Sigmoid colon (tissue), 3 donors: ENCODE data around the gene B3GALT4.

Experiments
- POLR2A ChIP-seq, 2 donors: fragments of 450-650 bp; IDR thresholded peaks; one replicate each; pipeline ENCODE4 v1.6.1; 2016; ENCODE audit warnings: antibody characterized with exemption in 2 of 2, mild to moderate bottlenecking in 2 of 2, moderate library complexity in 2 of 2
- TF ChIP-seq, protein P1 (sequence below), 4 experiments: fragments of 450-650 bp in 3 of 4; fragments of 200-600 bp in 1 of 4; IDR thresholded peaks; one replicate each; pipeline ENCODE4 v1.5.1; 2016 to 2019; ENCODE audit warnings: antibody characterized with exemption in 4 of 4, mild to moderate bottlenecking in 3 of 4, moderate library complexity in 2 of 4

GRCh38 chr6:33290459-33290858 lies 13.5 kb downstream of the B3GALT4 start:
- TF ChIP-seq, protein P1, sequence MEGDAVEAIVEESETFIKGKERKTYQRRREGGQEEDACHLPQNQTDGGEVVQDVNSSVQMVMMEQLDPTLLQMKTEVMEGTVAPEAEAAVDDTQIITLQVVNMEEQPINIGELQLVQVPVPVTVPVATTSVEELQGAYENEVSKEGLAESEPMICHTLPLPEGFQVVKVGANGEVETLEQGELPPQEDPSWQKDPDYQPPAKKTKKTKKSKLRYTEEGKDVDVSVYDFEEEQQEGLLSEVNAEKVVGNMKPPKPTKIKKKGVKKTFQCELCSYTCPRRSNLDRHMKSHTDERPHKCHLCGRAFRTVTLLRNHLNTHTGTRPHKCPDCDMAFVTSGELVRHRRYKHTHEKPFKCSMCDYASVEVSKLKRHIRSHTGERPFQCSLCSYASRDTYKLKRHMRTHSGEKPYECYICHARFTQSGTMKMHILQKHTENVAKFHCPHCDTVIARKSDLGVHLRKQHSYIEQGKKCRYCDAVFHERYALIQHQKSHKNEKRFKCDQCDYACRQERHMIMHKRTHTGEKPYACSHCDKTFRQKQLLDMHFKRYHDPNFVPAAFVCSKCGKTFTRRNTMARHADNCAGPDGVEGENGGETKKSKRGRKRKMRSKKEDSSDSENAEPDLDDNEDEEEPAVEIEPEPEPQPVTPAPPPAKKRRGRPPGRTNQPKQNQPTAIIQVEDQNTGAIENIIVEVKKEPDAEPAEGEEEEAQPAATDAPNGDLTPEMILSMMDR (IDR thresholded peaks at IDR 0.05), result no peak
- no peak for TF ChIP-seq POLR2A (IDR thresholded peaks at IDR 0.05)
